Right lobe of liver (tissue), 6 donors: ENCODE results near the gene TENT5C. TPM values are rescaled to one million over a fixed set of nuclear protein-coding genes. Genes with fewer than 3 reads are reported as not detected.

ENCODE experiments used
- ATAC-seq, 4 donors: fragments of 200-7000 bp; cut with Tn5 transposase; one replicate each; pipeline ENCODE4 v1.9.1; 2020; ENCODE audit warnings: mild to moderate bottlenecking in 4 of 4, moderate library complexity in 4 of 4
- DNase-seq, 3 donors: peaks; one replicate each; pipeline ENCODE4 v3.0.0-alpha.2; 2020
- H3K27ac ChIP-seq, 3 donors: fragments of 200-600 bp; one replicate each; pipeline ENCODE4 v1.8.0; 2022
- H3K27me3 ChIP-seq, 2 donors: fragments of 200-600 bp; one replicate each; pipeline ENCODE4 v1.8.0; 2022
- H3K36me3 ChIP-seq, 4 donors: fragments of 200-600 bp; sonication (generic) in 1 of 4; one replicate each; pipeline versions ENCODE4 v1.5.1 to v1.8.0; 2017 to 2022; ENCODE audit warnings: control low read depth in 1 of 4
- H3K4me1 ChIP-seq, 4 donors: fragments of 200-600 bp; sonication (generic) in 1 of 4; one replicate each; pipeline versions ENCODE4 v1.5.1 to v1.8.0; 2017 to 2022; ENCODE audit warnings: control low read depth in 1 of 4
- H3K4me3 ChIP-seq, 3 donors: fragments of 200-600 bp; one replicate each; pipeline ENCODE4 v1.8.0; 2022
- H3K9me3 ChIP-seq, 4 donors: fragments of 200-600 bp; sonication (generic) in 1 of 4; one replicate each; pipeline versions ENCODE4 v1.5.1 to v1.8.0; 2017 to 2022; ENCODE audit warnings: control low read depth in 1 of 4
- POLR2A ChIP-seq: fragments of 450-650 bp; IDR thresholded peaks from one replicate; pipeline ENCODE4 v1.6.1; 2017; ENCODE audit warnings: antibody characterized with exemption, mild to moderate bottlenecking
- WGBS: methylation state at CpG from one replicate; pipeline ENCODE4 v1.1.6; 2018; ENCODE audit warnings: low coverage, low lambda C conversion rate; ENCODE audit not compliant: insufficient coverage; ENCODE audit errors: missing lambda C conversion rate; 5-methylcytosine and 5-hydroxymethylcytosine counted together
- intact Hi-C, 2 donors: fragments of 100-400 bp; cut with DNase I; formaldehyde crosslinking; loops; one replicate each; pipeline versions ENCODE4 v1.11.2 to v1.14.1; 2022
- total RNA-seq, 6 experiments: library from RNA; depleted of rRNA in 2 of 6; stranded (reverse); fragments of >200 nt in 2 of 6; fragmentation: NEBNext Ultra II Directional in 3 of 6; extraction: Animal tissue kit (Norgen Biotek cat#: 25700) in 3 of 6; gene quantifications; one replicate each; pipeline versions ENCODE4 v1.1.0 to v1.2.4, GENCODE V29; 2016 to 2023
- TF ChIP-seq, protein P1 (sequence below), 4 donors: fragments of 200-600 bp in 3 of 4; fragments of 450-650 bp in 1 of 4; IDR thresholded peaks; one replicate each; pipeline versions ENCODE4 v1.5.1 to v1.8.0; 2016 to 2022; ENCODE audit warnings: antibody characterized with exemption in 4 of 4, mild to moderate bottlenecking in 2 of 4
- donor health status: DM: no; HTN: yes; CAD: no.
- donor health status: DM: no; HTN: no; CAD: no.
- donor health status: DM: no; HTN: no; CAD: no.
- donor health status: DM: no; HTN: yes; CAD: no.
- donor health status: DM: no; HTN: yes; CAD: no.

TENT5C gene
- total RNA-seq, 6 experiments from 2014 or later = 2.3 to 13.7 (median 3.0) TPM

GRCh38 chr1:117581391-117581943, 24.4 kb upstream of the TENT5C start:
- ATAC-seq = no peak
- Histone ChIP-seq H3K4me3 (no peak overlapping the region), H3K9me3 (no peaks in the 10 kb centered on the region), H3K36me3 (no peaks in the 10 kb centered on the region), H3K27me3 (no peaks in the 10 kb centered on the region), H3K4me1 (no peaks in the 10 kb centered on the region), H3K27ac (no peak overlapping the region)
- no peak for DNase-seq
- no peak for TF ChIP-seq POLR2A
- TF ChIP-seq, protein P1, sequence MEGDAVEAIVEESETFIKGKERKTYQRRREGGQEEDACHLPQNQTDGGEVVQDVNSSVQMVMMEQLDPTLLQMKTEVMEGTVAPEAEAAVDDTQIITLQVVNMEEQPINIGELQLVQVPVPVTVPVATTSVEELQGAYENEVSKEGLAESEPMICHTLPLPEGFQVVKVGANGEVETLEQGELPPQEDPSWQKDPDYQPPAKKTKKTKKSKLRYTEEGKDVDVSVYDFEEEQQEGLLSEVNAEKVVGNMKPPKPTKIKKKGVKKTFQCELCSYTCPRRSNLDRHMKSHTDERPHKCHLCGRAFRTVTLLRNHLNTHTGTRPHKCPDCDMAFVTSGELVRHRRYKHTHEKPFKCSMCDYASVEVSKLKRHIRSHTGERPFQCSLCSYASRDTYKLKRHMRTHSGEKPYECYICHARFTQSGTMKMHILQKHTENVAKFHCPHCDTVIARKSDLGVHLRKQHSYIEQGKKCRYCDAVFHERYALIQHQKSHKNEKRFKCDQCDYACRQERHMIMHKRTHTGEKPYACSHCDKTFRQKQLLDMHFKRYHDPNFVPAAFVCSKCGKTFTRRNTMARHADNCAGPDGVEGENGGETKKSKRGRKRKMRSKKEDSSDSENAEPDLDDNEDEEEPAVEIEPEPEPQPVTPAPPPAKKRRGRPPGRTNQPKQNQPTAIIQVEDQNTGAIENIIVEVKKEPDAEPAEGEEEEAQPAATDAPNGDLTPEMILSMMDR (IDR thresholded peaks at IDR 0.05) = no peak
- intact Hi-C loops = no loop called here
- 88% methylated on average over 7 of the region's 10 CpGs for WGBS

DNA sequence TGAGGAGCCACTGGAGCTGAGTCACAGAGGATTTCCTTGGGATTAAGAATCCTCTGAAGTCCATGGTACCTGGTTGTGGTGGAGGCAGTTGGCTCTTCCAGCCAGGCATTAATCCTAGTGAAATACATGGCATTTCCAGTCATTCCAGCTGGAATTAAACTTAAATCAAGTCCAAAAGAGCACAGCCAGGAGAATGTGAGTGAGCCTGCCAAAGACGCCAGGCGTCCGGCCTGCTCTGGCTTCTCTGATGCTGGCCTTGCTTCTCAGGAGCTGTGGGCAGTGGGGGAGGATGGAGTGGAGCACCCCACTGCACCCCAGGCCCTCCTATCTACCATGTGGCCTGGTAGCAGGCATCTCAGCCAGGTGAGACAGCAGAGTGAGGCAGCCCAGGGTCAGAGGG, 23.4 kb upstream of the TENT5C start:
- no peak overlapping the region for H3K4me3 ChIP-seq
- TF ChIP-seq POLR2A = no peak
- TF ChIP-seq, protein P1 (IDR thresholded peaks at IDR 0.05) = no peak
- H3K36me3 ChIP-seq = no peaks in the 10 kb centered on the region
- intact Hi-C loops = no loop called here
- H3K4me1 ChIP-seq = no peaks in the 10 kb centered on the region
- H3K9me3 ChIP-seq = no peaks in the 10 kb centered on the region
- H3K27me3 ChIP-seq = no peaks in the 10 kb centered on the region
- DNase-seq (no peak), ATAC-seq (peak in 1 of 4 donors; percentile 27)
- no peak overlapping the region for H3K27ac ChIP-seq
- WGBS = 100% methylated on average over 1 of the region's 3 CpGs

- WGBS = 91% methylated on average over 5 of the region's 6 CpGs
- intact Hi-C loops = no loop called here
- DNase-seq = no peak
These were observed 22.6 kb upstream of the TENT5C start for GRCh38 chr1:117583247-117583646.

GRCh38 chr1:117584181-117584580, 21.7 kb upstream of the TENT5C start:
- H3K36me3 ChIP-seq = no peaks in the 10 kb centered on the region
- intact Hi-C loops = no loop called here
- H3K27me3 ChIP-seq = no peaks in the 10 kb centered on the region
- TF ChIP-seq POLR2A = no peak
- TF ChIP-seq, protein P1 (IDR thresholded peaks at IDR 0.05) = no peak
- 92% methylated on average over 6 of the region's 6 CpGs for WGBS
- H3K4me1 ChIP-seq = no peaks in the 10 kb centered on the region
- DNase-seq (no peak), ATAC-seq (no peak)
- no peak overlapping the region for H3K27ac ChIP-seq
- no peaks in the 10 kb centered on the region for H3K9me3 ChIP-seq
- no peak overlapping the region for H3K4me3 ChIP-seq

More at GRCh38 chr1:117583247-117583646, 22.6 kb upstream of the TENT5C start:
- Histone ChIP-seq H3K36me3 (no peaks in the 10 kb centered on the region), H3K9me3 (no peaks in the 10 kb centered on the region), H3K27ac (no peak overlapping the region), H3K4me3 (no peak overlapping the region), H3K27me3 (no peaks in the 10 kb centered on the region), H3K4me1 (no peaks in the 10 kb centered on the region)
- no peak for ATAC-seq
- TF ChIP-seq, protein P1 (IDR thresholded peaks at IDR 0.05) = no peak
- no peak for TF ChIP-seq POLR2A

- TF ChIP-seq, protein P1 (IDR thresholded peaks at IDR 0.05) = no peak
- TF ChIP-seq POLR2A = no peak
- Histone ChIP-seq H3K4me3 (no peak overlapping the region), H3K9me3 (no peaks in the 10 kb centered on the region), H3K27ac (no peak overlapping the region), H3K27me3 (no peaks in the 10 kb centered on the region), H3K4me1 (no peaks in the 10 kb centered on the region), H3K36me3 (no peaks in the 10 kb centered on the region)
- DNase-seq (no peak), ATAC-seq (no peak)
- WGBS = 94% methylated on average over 3 of the region's 8 CpGs
- intact Hi-C loops = no loop called here
These were observed 20.8 kb upstream of the TENT5C start for GRCh38 chr1:117585086-117585485.
